Measurements from ENCODE around the gene INPP5F.

The INPP5F gene

GRCh38 chr10:119737823-119738222 is 12.0 kb downstream of the INPP5F start:
- no peak for DNase-seq (ENCODE audit: low read depth in 2 of 2, low spot score in 1 of 2)

GRCh38 chr10:119738962-119739361 is 13.1 kb downstream of the INPP5F start:
- no peak for DNase-seq (ENCODE audit: low read depth in 2 of 2, low spot score in 1 of 2)

- DNase-seq (ENCODE audit: low read depth in 2 of 2, low spot score in 1 of 2): no peak
These were observed 14.2 kb downstream of the INPP5F start for GRCh38 chr10:119740096-119740495.

GRCh38 chr10:119742947-119743648 is 17.2 kb downstream of the INPP5F start:
- DNase-seq (ENCODE audit: low read depth in 2 of 2, low spot score in 1 of 2): no peak

- DNase-seq (ENCODE audit: low read depth in 2 of 2, low spot score in 1 of 2): no peak
These were observed 22.1 kb downstream of the INPP5F start for GRCh38 chr10:119747940-119748339.

- DNase-seq (ENCODE audit: low read depth in 2 of 2, low spot score in 1 of 2): no peak
These were observed 23.0 kb downstream of the INPP5F start for GRCh38 chr10:119748871-119749270.

GRCh38 chr10:119749455-119749854 is 23.6 kb downstream of the INPP5F start:
- DNase-seq (ENCODE audit: low read depth in 2 of 2, low spot score in 1 of 2): no peak

GRCh38 chr10:119750391-119751230 is 24.8 kb downstream of the INPP5F start:
- no peak for DNase-seq (ENCODE audit: low read depth in 2 of 2, low spot score in 1 of 2)

GRCh38 chr10:119753309-119753708 is 27.5 kb downstream of the INPP5F start:
- no peak for DNase-seq (ENCODE audit: low read depth in 2 of 2, low spot score in 1 of 2)

GRCh38 chr10:119754085-119754484 is 28.2 kb downstream of the INPP5F start:
- no peak for DNase-seq (ENCODE audit: low read depth in 2 of 2, low spot score in 1 of 2)

- no peak for DNase-seq (ENCODE audit: low read depth in 2 of 2, low spot score in 1 of 2)
These were observed 29.1 kb downstream of the INPP5F start for GRCh38 chr10:119754936-119755335.

- DNase-seq (ENCODE audit: low read depth in 2 of 2, low spot score in 1 of 2): no peak
These were observed 29.6 kb downstream of the INPP5F start for GRCh38 chr10:119755446-119755845.

- no peak for DNase-seq (ENCODE audit: low read depth in 2 of 2, low spot score in 1 of 2)
These were observed 32.8 kb downstream of the INPP5F start for GRCh38 chr10:119758448-119759195.

- DNase-seq (ENCODE audit: low read depth in 2 of 2, low spot score in 1 of 2): no peak
These were observed 34.0 kb downstream of the INPP5F start for GRCh38 chr10:119759832-119760231.

GRCh38 chr10:119761106-119761505 is 35.3 kb downstream of the INPP5F start:
- no peak for DNase-seq (ENCODE audit: low read depth in 2 of 2, low spot score in 1 of 2)

GRCh38 chr10:119762035-119762434 is 36.2 kb downstream of the INPP5F start:
- DNase-seq (ENCODE audit: low read depth in 2 of 2, low spot score in 1 of 2): no peak

- no peak for DNase-seq (ENCODE audit: low read depth in 2 of 2, low spot score in 1 of 2)
These were observed 37.3 kb downstream of the INPP5F start for GRCh38 chr10:119762805-119763798.

- no peak for DNase-seq (ENCODE audit: low read depth in 2 of 2, low spot score in 1 of 2)
These were observed 42.7 kb downstream of the INPP5F start for GRCh38 chr10:119768455-119769094.

GRCh38 chr10:119769886-119770285 is 44.0 kb downstream of the INPP5F start:
- no peak for DNase-seq (ENCODE audit: low read depth in 2 of 2, low spot score in 1 of 2)

GRCh38 chr10:119770928-119771327 is 45.1 kb downstream of the INPP5F start:
- no peak for DNase-seq (ENCODE audit: low read depth in 2 of 2, low spot score in 1 of 2)

All from stimulated activated CD8-positive, alpha-beta memory T cell treated with anti-CD3 and anti-CD28 coated beads, Interleukin-4, amount 100 ng/mL, for 4 hours (primary cell).